HG03354 (cell line): ENCODE measurements around the gene ADAT2.

ENCODE experiments used
- ATAC-seq: cut with Tn5 transposase; IDR thresholded peaks from one replicate; pipeline ENCODE4 v1.9.1; 2021; ENCODE audit warnings: mild to moderate bottlenecking; ENCODE audit not compliant: unreplicated experiment, poor library complexity, severe bottlenecking

Gene ADAT2

GRCh38 chr6:143443096-143443495, 7.4 kb downstream of the ADAT2 start:
- no peak for ATAC-seq

GRCh38 chr6:143441680-143442545, 8.6 kb downstream of the ADAT2 start:
- no peak for ATAC-seq

- ATAC-seq: no peak
These were observed 9.5 kb downstream of the ADAT2 start for GRCh38 chr6:143441010-143441409.

- ATAC-seq: no peak
These were observed 17.9 kb downstream of the ADAT2 start for GRCh38 chr6:143432588-143432987.

- ATAC-seq: no peak
These were observed 19.3 kb downstream of the ADAT2 start for GRCh38 chr6:143431226-143431625.

GRCh38 chr6:143429970-143430369, 20.5 kb downstream of the ADAT2 start:
- no peak for ATAC-seq

GRCh38 chr6:143427109-143427817, 23.2 kb downstream of the ADAT2 start:
- ATAC-seq: peak; percentile 100

GRCh38 chr6:143426026-143426425, 24.5 kb downstream of the ADAT2 start:
- no peak for ATAC-seq

- ATAC-seq: no peak
These were observed 31.0 kb downstream of the ADAT2 start for GRCh38 chr6:143419526-143419925.

GRCh38 chr6:143414769-143415168, 35.7 kb downstream of the ADAT2 start:
- ATAC-seq: no peak

GRCh38 chr6:143410859-143411270, 39.6 kb downstream of the ADAT2 start:
- no peak for ATAC-seq

GRCh38 chr6:143408787-143409162, 41.7 kb downstream of the ADAT2 start:
- no peak for ATAC-seq

GRCh38 chr6:143408151-143408786, 42.2 kb downstream of the ADAT2 start:
- no peak for ATAC-seq

- no peak for ATAC-seq
These were observed 43.8 kb downstream of the ADAT2 start for GRCh38 chr6:143406673-143407072.

GRCh38 chr6:143405373-143406154, 44.9 kb downstream of the ADAT2 start:
- ATAC-seq: no peak

- ATAC-seq: no peak
These were observed 47.7 kb downstream of the ADAT2 start for GRCh38 chr6:143402721-143403336.

- no peak for ATAC-seq
These were observed 48.7 kb downstream of the ADAT2 start for GRCh38 chr6:143401636-143402370.

GRCh38 chr6:143401068-143401446, 49.4 kb downstream of the ADAT2 start:
- no peak for ATAC-seq
